Motor neuron (in vitro differentiated cells): Measurements from ENCODE around the gene NEGR1. TPM values are rescaled to one million over a fixed set of nuclear protein-coding genes. Genes with fewer than 3 reads are reported as not detected.

Experiments used
- ATAC-seq, 8 experiments: fragments of 200-7000 bp; cut with Tn5 transposase; replicated peaks in 6 of 8; 2 replicates each; pipeline ENCODE4 v1.8.0; 2021; ENCODE audit warnings: mild to moderate bottlenecking in 8 of 8, moderate library complexity in 8 of 8
- H3K27ac ChIP-seq, 2 donors: fragments of 250-450 bp; sonication (Bioruptor Pico); 2 replicates each; pipeline ENCODE4 v1.9.0; 2021; ENCODE audit warnings: antibody characterized with exemption in 2 of 2, mild to moderate bottlenecking in 2 of 2, moderate library complexity in 1 of 2
- H3K4me1 ChIP-seq, 2 donors: fragments of 250-450 bp; sonication (Bioruptor Pico); replicated peaks in 1 of 2; 2 replicates each; pipeline ENCODE4 v1.6.1; 2021; ENCODE audit warnings: antibody characterized with exemption in 2 of 2, mild to moderate bottlenecking in 2 of 2, moderate library complexity in 1 of 2
- H3K4me3 ChIP-seq, 5 donors: fragments of 250-450 bp; sonication (Bioruptor Pico); 2 replicates each; pipeline ENCODE4 v1.9.0; 2021; ENCODE audit warnings: antibody characterized with exemption in 5 of 5, mild to moderate bottlenecking in 5 of 5, moderate library complexity in 4 of 5
- WGBS, 10 experiments: fragments of 450-650 bp; shearing (Covaris generic); methylation state at CpG; one replicate each; pipeline ENCODE4 v1.0.0; 2022; 5-methylcytosine and 5-hydroxymethylcytosine counted together
- in situ Hi-C, 9 experiments: fragments of 400-800 bp; cut with MboI; loops; one replicate each; pipeline ENCODE4 v1.15.0; 2021; ENCODE audit warnings: low sequenced_read_pairs in 9 of 9, low pct_unique_long_range_greater_than_20kb in 2 of 9; ENCODE audit not compliant: unreplicated experiment in 9 of 9
- total RNA-seq, 8 experiments: library from RNA; unstranded; fragments of 300-600 nt; gene quantifications; 2 replicates each; pipeline versions ENCODE4 v1.2.3 to v1.2.4, GENCODE V29; 2022

Gene NEGR1
- total RNA-seq, 8 experiments from 2014 or later = 0.63 to 40.6 (median 15.1) TPM

DNA sequence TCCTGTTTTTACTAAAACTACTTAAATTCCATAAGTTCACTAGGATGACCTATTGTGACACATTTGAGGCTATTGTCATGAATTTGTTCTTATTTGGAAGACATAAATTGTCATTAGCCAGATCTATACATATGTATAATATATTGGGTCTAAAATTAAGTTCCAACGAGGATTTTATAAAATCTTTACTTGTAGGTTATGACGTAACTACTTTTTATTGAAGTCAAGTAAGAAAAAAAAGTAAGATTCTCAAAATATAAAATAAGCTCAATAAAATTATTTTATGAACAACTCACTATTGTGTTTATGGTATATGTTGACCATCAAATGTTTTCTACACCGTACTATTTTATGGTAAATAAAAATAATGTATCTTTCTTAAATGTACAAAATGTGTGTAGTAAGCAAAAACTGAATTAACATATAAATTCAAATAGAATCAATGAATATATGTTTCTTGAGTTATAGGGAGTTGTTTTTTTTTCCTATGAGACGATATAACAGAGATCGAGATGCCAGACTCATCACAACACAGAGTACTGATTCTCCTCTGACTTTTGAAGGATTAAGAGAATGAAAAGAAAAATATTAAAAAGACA is 64.1 kb downstream of the NEGR1 start:
- 65 to 100% (median 94%) methylated on average over 1 to 5 of the region's 5 CpGs for WGBS, 10 experiments
- Histone ChIP-seq H3K4me1 (no peaks in the 10 kb centered on the region), H3K27ac (no peak overlapping the region), H3K4me3 (no peak overlapping the region)
- ATAC-seq = no peak
- in situ Hi-C loops = no loop called here

DNA sequence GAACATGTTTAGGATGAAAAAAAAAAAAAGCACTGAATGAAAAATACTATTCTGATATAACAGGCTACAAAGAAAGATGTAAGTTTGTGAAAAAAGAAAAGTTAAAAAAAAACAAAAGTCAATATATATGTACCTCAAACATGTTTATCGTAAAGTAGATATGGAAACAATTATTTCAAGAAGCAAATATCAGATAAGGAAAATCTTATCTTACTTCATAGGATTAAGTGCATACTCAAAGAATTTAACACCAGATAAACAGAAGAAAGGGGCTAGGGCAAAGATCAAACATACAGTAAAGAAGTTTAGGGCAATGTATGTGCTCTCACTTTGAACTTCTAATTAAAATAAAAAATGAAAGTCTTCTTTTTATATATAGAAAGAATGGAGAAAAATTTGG is 75.3 kb downstream of the NEGR1 start:
- WGBS, 10 experiments = 77 to 100% (median 92%) methylated on average over 1 of the region's 1 CpG
- Histone ChIP-seq H3K4me1 (no peaks in the 10 kb centered on the region), H3K27ac (no peak overlapping the region), H3K4me3 (no peak overlapping the region)
- ATAC-seq = no peak
- in situ Hi-C loops = no loop called here

DNA sequence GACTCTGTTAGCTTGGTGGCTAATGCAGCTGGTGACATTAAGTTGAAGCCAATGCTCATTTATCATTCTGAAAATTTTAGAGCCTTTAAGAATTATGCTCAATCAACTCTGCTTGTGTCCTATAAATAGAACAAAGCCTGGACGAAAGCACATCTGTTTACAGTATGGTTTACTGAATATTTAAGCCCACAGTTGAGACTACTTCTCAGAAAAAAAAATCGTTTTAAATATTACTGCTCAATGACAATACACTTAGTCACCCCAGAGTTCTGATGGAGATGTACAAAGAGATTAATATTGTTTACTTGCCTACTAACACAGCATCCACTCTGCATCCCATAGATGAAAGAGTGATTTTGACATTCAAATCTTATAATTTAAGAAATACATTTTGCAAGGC is 79.6 kb downstream of the NEGR1 start:
- WGBS, 10 experiments = 0 to 85% (median 60%) methylated on average over 1 to 2 of the region's 2 CpGs; no CpG with 5 or more reads in 3 of the 10 experiments

DNA sequence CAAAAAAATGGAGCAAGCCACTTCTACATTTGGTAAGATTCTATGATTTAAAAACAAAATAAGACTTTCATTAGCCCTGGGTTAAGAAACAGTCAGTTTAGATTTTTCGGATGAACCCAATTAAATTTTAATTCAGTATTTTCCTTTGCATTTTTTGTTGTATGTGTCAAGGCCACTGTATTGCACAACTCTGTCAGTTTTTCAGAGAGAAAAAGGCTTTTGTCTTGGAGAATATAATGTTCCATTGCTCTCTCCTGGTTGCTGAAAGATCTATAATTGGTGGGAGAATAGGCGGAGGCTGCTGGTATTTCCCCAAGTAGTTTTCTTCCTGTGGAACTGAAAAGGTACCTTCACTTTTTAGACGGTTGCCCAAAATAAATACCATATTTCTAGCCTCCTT is 84.6 kb downstream of the NEGR1 start:
- in situ Hi-C loops = no loop called here
- no peak overlapping the region for H3K4me3 ChIP-seq
- ATAC-seq = no peak
- H3K4me1 ChIP-seq = peaks cover 0 to 1% of the 10 kb centered on the region in 2 donors
- 0 to 80% (median 67%) methylated on average over 1 to 3 of the region's 3 CpGs; no CpG with 5 or more reads in 1 of the 10 experiments for WGBS, 10 experiments
- H3K27ac ChIP-seq = no peak overlapping the region

More for the DNA sequence above, 79.6 kb downstream of the NEGR1 start:
- Histone ChIP-seq H3K4me3 (no peak overlapping the region), H3K4me1 (no peaks in the 10 kb centered on the region), H3K27ac (no peak overlapping the region)
- in situ Hi-C loops = no loop called here
- ATAC-seq = peak in 3 of 8 experiments; percentile 62 to 89 (median 85)

DNA sequence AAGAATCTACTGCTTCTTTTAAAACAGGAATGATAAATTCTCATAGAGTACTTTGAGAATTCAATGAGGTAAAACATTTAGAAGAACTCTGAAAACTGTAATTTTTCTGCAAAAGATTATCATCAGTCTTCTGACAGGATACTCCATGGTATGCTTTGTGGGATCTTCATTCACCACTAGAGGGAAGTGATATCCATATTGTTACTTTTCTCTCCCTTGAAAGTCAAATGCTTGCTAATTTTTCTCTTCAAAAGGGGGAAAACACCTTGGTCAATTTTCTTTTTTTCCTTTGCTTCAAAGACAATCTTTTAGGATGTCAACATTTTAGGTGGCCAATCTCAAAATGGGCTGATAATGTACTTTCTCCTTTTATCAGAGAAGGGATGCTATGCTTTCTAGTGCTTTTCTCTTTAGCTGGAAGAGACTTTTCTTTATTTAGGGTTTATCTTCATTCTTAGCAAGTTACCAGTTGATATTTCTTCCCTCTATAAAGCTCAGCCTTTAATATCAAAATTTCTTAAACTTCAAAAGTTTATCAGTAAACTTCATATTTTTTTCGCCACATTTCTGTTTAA is 95.5 kb downstream of the NEGR1 start:
- Histone ChIP-seq H3K4me1 (peaks cover 0 to 31% of the 10 kb centered on the region in 2 donors), H3K27ac (no peak overlapping the region), H3K4me3 (no peak overlapping the region)
- peak in 2 of 8 experiments; percentile 38 to 55 for ATAC-seq
- WGBS, 10 experiments = 57 to 100% (median 89%) methylated on average over 1 of the region's 1 CpG; no CpG with 5 or more reads in 1 of the 10 experiments
- in situ Hi-C loops = no loop called here

DNA sequence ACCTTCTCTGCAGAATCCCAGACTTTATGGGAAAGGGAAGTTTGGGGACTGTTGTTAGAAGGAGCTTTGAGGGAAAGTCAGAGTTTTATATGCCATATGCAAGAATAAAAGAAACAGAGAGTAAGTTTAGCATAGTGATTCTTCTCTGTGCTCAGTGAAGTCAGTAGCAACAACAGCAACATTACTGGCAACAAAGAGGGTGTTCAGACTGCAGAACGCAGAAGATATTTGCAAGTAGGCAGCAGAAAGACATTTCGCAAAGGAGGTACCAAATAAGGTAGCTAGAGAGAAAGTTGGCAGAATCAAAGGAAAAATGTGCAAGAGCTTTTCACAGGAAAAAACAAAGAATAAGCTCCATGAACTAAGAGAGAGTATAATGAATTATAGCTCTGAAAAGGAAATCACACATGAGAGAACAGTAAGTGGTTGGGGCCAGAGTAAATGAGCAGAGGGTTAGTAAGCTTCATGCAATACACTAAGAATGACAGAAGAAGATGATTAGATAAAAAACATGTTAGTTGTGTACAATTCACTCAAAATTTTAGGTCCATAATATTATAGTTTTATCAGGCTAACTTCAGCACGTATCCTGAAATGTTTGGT is 98.1 kb downstream of the NEGR1 start:
- Histone ChIP-seq H3K4me3 (no peak overlapping the region), H3K27ac (peak overlapping the region in 1 of 2 donors; percentile 35), H3K4me1 (peaks cover 0 to 28% of the 10 kb centered on the region in 2 donors)
- in situ Hi-C loops = no loop called here
- 25 to 84% (median 68%) methylated on average over 2 to 3 of the region's 3 CpGs for WGBS, 10 experiments
- ATAC-seq = peak; percentile 36 to 92 (median 78)

DNA sequence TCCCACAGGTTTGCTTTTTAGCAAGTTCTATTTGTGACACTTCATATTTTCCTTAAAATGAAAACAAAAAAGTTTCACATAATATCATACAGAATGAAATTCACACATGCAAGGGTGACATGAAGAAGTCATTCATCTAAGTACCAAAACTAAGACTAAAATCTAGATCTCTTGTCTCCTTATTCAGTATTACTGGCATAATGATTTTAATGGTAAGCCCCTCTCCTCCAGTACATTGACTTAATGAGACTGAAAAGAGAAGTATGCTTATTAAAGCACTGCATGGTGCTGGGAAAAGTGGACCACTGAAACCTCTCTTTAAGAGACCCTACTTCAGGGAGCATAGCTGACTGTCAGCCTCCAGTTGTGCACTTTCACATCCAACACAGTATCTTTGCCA is 99.5 kb downstream of the NEGR1 start:
- no peak for ATAC-seq
- Histone ChIP-seq H3K4me3 (no peak overlapping the region), H3K27ac (no peak overlapping the region), H3K4me1 (peaks cover 0 to 28% of the 10 kb centered on the region in 2 donors)
- in situ Hi-C loops = no loop called here

DNA sequence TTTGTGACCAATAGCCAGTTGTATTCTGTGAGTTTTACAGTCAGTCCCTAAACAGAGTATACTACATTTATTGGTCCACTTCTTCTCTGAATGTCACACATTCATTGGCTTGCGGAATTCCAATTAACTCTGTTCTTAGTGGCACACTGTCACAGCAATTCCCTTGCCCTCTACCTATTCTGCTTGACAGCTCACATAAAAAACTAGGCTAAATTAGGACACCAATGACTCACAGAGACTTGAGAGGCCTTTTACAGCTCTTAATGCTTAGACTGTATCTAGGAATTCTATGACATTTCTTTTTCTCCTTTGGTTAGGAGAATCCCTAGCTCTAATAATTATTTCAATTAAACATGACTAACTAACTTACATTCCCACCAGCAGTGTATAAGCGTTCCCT is 104.1 kb downstream of the NEGR1 start:
- WGBS, 10 experiments = 67 to 100% (median 90%) methylated on average over 1 to 2 of the region's 2 CpGs; no CpG with 5 or more reads in 1 of the 10 experiments
- Histone ChIP-seq H3K4me3 (no peak overlapping the region), H3K27ac (no peak overlapping the region), H3K4me1 (peaks cover 0 to 1% of the 10 kb centered on the region in 2 donors)
- in situ Hi-C loops = no loop called here
- peak in 5 of 8 experiments; percentile 87 to 96 (median 93) for ATAC-seq

DNA sequence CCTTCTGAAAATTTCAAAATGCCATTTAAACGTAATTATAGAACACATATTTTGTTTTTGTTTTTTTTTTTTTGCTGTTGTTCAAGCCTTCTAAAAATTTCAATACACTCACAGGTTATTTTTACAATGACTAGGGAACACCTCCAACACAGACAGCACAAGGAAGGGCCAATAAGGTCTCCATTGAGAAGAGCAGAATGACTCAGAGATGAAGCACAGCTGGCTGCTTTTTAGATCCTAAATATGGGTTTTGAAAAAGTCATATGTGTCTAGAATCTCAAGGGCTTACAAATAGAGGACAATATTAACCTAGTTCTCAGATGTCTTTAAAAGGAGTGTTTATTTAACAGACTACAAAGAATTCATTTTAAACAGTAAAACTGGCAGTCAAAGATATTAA is 104.6 kb downstream of the NEGR1 start:
- ATAC-seq = no peak
- H3K4me3 ChIP-seq = no peak overlapping the region
- in situ Hi-C loops = no loop called here
- no peak overlapping the region for H3K27ac ChIP-seq
- no peaks in the 10 kb centered on the region for H3K4me1 ChIP-seq
- 14 to 100% (median 86%) methylated on average over 1 of the region's 1 CpG; no CpG with 5 or more reads in 1 of the 10 experiments for WGBS, 10 experiments

DNA sequence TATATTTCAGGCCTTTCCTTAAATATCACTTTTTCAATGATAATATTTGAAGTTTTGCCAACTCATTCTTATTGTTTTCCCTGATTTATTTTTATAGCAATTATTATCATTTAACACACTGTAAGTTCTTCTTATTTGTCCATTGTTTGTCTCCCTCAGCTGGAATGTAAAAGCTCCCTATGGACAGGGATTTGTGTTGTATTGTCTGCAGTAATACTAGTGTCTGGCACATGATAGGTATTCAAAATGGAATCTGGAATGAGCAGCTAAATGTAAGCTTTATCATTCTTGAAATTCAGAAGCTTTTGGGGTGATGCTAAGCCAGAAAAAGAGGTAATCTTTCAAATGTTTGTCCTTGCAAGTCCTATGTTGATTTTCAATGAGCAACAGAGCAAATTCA is 112.1 kb downstream of the NEGR1 start:
- in situ Hi-C loops = no loop called here

DNA sequence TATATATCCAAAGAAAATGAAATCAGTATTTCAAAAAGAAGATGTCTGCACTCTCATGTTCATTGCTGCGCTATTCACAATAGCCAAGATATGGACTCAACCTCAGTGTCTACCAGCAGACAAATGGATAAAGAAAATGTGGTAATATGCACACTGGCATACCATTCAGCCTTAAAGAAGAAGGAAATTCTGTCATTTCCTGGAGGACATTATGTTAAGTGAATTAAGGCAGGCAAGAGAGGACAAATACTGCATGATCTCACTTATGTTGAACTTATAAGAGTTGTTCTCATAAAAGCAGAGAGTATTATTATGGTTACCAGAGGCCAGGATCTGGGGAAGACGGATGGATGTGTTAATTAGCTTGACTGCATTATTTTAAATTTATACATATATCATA is 115.9 kb downstream of the NEGR1 start:
- 40 to 90% (median 82%) methylated on average over 1 to 2 of the region's 2 CpGs; no CpG with 5 or more reads in 2 of the 10 experiments for WGBS, 10 experiments
- Histone ChIP-seq H3K4me3 (no peak overlapping the region), H3K4me1 (no peaks in the 10 kb centered on the region), H3K27ac (no peak overlapping the region)
- no peak for ATAC-seq
- in situ Hi-C loops = no loop called here

More for the DNA sequence above, 112.1 kb downstream of the NEGR1 start:
- Histone ChIP-seq H3K27ac (no peak overlapping the region), H3K4me1 (no peaks in the 10 kb centered on the region), H3K4me3 (no peak overlapping the region)
- ATAC-seq = no peak

DNA sequence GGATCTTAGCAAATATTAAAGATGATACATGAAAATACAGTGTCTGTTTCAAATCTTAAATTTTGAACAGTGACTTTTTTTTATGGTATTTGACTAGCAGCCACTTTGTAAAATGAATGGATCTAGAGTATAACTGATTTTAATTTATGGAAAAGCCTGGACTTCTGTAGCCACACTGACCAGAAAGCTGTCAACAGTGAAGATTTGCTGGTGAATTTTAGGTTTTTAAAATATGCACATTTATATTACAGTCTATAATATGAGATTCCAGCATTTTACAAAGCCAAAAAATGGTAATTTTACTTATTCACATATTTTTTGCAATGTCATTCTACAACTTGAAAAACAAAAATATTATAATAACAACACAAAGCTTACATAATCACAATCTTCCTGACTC is 131.8 kb downstream of the NEGR1 start:
- Histone ChIP-seq H3K4me3 (no peak overlapping the region), H3K4me1 (no peaks in the 10 kb centered on the region), H3K27ac (no peak overlapping the region)
- in situ Hi-C loops = no loop called here
- peak in 3 of 8 experiments; percentile 56 to 95 (median 74) for ATAC-seq

DNA sequence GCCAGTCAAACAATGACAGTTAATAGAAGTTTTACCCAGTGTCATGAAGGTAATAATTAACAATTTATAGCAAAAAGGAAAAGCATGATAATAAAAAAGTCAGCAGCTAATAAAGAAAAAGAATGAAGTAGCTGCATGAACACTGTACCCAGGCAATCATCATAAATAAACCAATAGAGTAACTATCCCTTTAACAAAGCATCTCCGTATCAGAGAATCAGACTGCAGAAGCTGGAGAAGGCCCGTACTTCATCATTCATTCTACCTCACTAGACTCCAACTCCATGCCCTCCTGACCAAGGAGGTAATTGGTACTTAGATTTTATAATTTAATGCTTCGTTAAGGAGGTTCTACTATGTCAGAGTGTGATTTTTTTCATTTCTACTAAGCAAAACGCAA is 140.5 kb downstream of the NEGR1 start:
- Histone ChIP-seq H3K27ac (no peak overlapping the region), H3K4me1 (no peaks in the 10 kb centered on the region), H3K4me3 (no peak overlapping the region)
- in situ Hi-C loops = no loop called here
- peak in 1 of 8 experiments; percentile 99 for ATAC-seq
- 60 to 100% (median 81%) methylated on average over 1 to 4 of the region's 4 CpGs for whole genome bisulfite sequencing, 10 experiments

DNA sequence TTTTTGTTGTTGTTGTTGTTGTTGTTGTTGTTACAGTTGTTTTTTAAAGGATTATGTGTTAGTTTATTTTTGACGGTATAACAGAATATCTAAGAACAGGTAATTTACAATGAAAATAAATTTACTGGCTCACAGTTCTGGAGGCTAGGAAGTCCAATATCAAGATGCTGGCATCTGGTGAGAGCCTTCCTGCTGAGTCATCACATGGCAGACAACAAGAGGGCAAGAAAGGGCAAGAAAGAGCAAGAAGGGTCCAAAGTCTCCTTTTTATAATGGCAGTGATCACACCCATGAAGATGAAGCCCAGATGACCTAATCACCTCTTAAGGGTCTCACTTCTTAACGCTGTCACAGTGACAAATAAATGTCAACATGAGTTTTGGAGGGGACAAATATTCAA is 142.1 kb downstream of the NEGR1 start:
- no peak overlapping the region for H3K4me3 ChIP-seq
- WGBS, 10 experiments = 57 to 100% (median 83%) methylated on average over 1 to 2 of the region's 2 CpGs; no CpG with 5 or more reads in 1 of the 10 experiments
- in situ Hi-C loops = no loop called here
- no peak overlapping the region for H3K27ac ChIP-seq
- no peak for ATAC-seq
- H3K4me1 ChIP-seq = no peaks in the 10 kb centered on the region
